ENCODE measurements around the gene ATP5ME.

The ATP5ME gene, protein sequence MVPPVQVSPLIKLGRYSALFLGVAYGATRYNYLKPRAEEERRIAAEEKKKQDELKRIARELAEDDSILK

DNA sequence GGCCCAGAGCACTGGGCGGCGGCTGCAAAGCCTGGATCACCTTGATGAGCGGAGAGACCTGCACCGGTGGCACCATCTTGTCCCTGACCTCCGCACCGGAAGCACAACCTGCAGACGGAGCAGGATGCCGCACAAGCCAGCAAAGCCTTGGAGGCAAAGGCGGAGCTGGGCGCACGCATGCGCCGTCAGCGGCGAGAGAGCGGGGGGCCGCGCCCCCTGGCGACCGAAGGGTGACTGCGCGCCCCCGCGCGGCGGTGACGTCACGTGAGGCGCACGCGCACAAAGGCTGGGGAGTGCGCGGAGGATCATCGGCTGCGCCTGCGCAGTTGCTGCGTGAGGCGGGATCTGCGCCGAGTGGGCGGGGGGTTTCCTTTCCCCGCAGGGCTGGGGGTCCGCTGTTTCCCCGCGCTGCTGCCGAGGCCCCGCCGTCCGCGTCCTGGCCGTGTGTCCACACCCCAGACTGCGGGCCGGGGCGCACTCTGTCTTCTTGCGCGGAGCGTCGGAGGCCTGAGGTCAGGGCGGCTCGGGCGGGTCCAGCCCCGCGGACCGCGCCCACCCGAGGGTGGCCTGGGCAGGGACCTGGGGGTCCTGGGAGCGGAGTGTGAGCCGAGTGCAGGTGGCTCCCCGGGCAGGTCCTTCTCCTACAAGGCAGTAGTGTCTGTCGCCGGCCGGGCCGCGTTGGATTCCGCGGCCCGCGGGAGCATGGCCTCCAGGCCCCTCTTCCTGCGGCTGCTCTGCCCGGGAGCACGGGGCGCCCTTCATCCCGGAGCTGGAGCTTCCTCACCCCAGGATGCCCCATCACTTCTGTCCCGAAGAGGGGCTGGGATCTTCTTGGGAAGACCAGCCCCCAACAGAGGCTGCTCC, at the start of gene ATP5ME, which contains the start of gene MYL5:
Gene ATP5ME (minus strand): TSS at position 105 of the 864 bp plus-strand sequence. CDS start 29 bp downstream, at position 76.
Gene MYL5 (plus strand): TSS at position 371 of the 864 bp plus-strand sequence. CDS start 3,485 bp downstream, outside the sequence.
- peak; percentile 95 to 98 for DNase-seq
- Histone ChIP-seq H3K27ac (peak within 1 kb of the TSS; percentile 96 to 97), H3K27me3 (peaks cover 0 to 33% of the 10 kb centered on the region in 2 donors), H3K4me3 (peak within 1 kb of the TSS; percentile 94 to 97), H3K9me3 (no peaks in the 10 kb centered on the region), H3K4me1 (peaks cover 0 to 34% (median 17%) of the 10 kb centered on the region in 4 donors), H3K36me3 (peaks cover 22 to 28% (median 24%) of the 10 kb centered on the region in 3 donors)
- peak; percentile 87 to 89 for TF ChIP-seq CTCF (IDR thresholded peaks at IDR 0.05)
- intact Hi-C loops (cut with DNase I; ENCODE audit: low total_unique reads), result loop anchor here (1.0 to 10.0 kb wide), 4 partner anchors 31 to 340 kb away; partner anchors contain the start of genes PCGF3 and ZNF141

- H3K27ac ChIP-seq, result no peak overlapping the region
- H3K4me3 ChIP-seq, result no peak overlapping the region
- DNase-seq, result no peak
- TF ChIP-seq CTCF (IDR thresholded peaks at IDR 0.05), result no peak
- no peaks in the 10 kb centered on the region for H3K27me3 ChIP-seq
- intact Hi-C loops (cut with DNase I; ENCODE audit: low total_unique reads), result no loop called here
- peaks cover 0 to 16% (median 12%) of the 10 kb centered on the region in 3 donors for H3K36me3 ChIP-seq
- H3K9me3 ChIP-seq, result no peaks in the 10 kb centered on the region
- H3K4me1 ChIP-seq, result peaks cover 0 to 21% (median 8%) of the 10 kb centered on the region in 4 donors
Measured at GRCh38 chr4:722851-723360, 48.8 kb upstream of the ATP5ME start.

- Histone ChIP-seq H3K4me3 (no peak overlapping the region), H3K4me1 (peaks cover 0 to 21% (median 8%) of the 10 kb centered on the region in 4 donors), H3K27me3 (no peaks in the 10 kb centered on the region), H3K27ac (no peak overlapping the region), H3K36me3 (peaks cover 0 to 16% (median 12%) of the 10 kb centered on the region in 3 donors), H3K9me3 (no peaks in the 10 kb centered on the region)
- intact Hi-C loops (cut with DNase I; ENCODE audit: low total_unique reads), result no loop called here
- TF ChIP-seq CTCF (IDR thresholded peaks at IDR 0.05), result no peak
- DNase-seq, result no peak
Measured at GRCh38 chr4:722169-722725, 48.2 kb upstream of the ATP5ME start.

DNA sequence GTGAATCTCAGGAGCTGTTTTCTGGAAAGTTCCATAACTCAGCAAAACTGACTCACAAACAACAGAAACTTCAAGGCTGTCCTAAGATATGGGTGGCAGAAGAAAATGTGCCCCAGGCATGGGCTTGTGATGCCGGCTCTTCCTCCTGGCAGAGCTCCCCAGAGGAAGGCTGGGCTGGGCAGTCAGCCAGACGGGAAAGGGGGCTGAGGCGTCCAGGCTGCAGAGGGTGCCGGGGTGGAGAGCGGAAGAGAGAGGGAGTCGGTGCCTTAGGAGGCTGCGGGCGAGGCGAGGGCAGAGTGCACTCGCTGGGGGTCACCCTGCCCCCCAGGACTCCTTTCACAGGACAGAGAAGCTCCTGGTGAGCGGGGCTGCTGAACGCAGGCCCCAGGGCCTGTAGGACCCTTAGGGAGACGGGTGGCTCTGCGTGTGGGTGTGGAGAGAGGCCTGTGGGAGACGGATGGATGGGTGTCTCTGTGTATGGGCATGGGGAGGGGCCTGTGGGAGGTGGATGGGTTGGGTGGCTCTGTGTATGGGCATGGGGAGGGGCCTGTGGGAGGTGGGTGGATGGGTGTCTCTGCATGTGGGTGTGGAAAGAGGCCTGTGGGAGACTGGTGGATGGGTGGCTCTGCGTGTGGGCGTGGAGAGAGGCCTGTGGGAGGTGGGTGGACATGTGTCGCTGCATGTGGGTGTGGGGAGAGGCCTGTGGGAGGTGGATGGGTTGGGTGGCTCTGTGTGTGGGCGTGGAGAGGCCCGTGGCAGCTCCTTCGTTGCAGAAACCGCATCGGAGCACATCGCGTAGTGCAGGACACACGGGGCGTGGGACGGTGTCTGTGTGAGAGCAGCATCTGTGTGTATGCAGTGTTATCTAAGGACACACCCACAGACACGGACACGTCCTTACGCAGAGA, 47.4 kb upstream of the ATP5ME start:
- no peak for TF ChIP-seq CTCF (IDR thresholded peaks at IDR 0.05)
- H3K27me3 ChIP-seq, result no peaks in the 10 kb centered on the region
- no peak overlapping the region for H3K27ac ChIP-seq
- intact Hi-C loops (cut with DNase I; ENCODE audit: low total_unique reads), result no loop called here
- peaks cover 0 to 16% (median 5%) of the 10 kb centered on the region in 4 donors for H3K4me1 ChIP-seq
- H3K9me3 ChIP-seq, result no peaks in the 10 kb centered on the region
- no peak for DNase-seq
- H3K36me3 ChIP-seq, result peaks cover 0 to 16% (median 12%) of the 10 kb centered on the region in 3 donors
- no peak overlapping the region for H3K4me3 ChIP-seq
